SK-MEL-5 (cell line): Measurements from ENCODE around the gene PTPRCAP. TPM values are rescaled to one million over a fixed set of nuclear protein-coding genes. Genes with fewer than 3 reads are reported as not detected.
A peak's percentile ranks its signal among the peaks of the same experiment; 100 is the strongest.
"Not testable (repeated sequence)": the region's sequence is repeated elsewhere in the genome, so short reads cannot be mapped to it uniquely, and the experiment has no call there.

Source experiments
- DNase-seq: peaks from one replicate; pipeline ENCODE4 v3.0.0-alpha.2; 2016; ENCODE audit warnings: low read depth, low spot score
- in situ Hi-C: cut with HindIII; loops from 2 replicates; pipeline ENCODE4 v1.10.0; 2016; ENCODE audit warnings: low sequenced_read_pairs, high pct_unique_total_duplicates, low pct_unique_long_range_greater_than_20kb
- total RNA-seq: library from RNA; depleted of rRNA; stranded (reverse); fragments of >200 nt; shearing (Covaris generic); gene quantifications from 2 replicates; pipeline ENCODE4 v1.2.3, GENCODE V29; 2014

The PTPRCAP gene
- total RNA-seq, 1 experiment from 2014 or later, result 0.79 TPM

DNA sequence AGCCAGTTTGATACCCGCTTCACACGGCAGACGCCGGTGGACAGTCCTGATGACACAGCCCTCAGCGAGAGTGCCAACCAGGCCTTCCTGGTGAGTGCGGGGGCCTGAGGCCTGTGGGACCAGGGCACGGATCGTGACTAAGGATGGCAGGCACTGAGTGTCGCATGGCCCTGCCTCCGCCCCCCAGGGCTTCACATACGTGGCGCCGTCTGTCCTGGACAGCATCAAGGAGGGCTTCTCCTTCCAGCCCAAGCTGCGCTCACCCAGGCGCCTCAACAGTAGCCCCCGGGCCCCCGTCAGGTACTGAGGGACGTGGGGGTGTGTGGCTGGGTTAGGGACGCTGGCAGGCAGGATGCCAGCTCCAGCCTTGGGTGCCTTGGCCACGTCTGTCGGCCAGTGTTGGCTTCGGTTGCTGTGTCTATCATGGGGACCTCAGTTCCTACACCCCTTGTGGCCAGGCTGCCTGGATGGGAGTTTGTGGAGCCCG lies 3.0 kb downstream of the PTPRCAP start:
- DNase-seq, result no peak
- in situ Hi-C loops, result no loop called here

DNA sequence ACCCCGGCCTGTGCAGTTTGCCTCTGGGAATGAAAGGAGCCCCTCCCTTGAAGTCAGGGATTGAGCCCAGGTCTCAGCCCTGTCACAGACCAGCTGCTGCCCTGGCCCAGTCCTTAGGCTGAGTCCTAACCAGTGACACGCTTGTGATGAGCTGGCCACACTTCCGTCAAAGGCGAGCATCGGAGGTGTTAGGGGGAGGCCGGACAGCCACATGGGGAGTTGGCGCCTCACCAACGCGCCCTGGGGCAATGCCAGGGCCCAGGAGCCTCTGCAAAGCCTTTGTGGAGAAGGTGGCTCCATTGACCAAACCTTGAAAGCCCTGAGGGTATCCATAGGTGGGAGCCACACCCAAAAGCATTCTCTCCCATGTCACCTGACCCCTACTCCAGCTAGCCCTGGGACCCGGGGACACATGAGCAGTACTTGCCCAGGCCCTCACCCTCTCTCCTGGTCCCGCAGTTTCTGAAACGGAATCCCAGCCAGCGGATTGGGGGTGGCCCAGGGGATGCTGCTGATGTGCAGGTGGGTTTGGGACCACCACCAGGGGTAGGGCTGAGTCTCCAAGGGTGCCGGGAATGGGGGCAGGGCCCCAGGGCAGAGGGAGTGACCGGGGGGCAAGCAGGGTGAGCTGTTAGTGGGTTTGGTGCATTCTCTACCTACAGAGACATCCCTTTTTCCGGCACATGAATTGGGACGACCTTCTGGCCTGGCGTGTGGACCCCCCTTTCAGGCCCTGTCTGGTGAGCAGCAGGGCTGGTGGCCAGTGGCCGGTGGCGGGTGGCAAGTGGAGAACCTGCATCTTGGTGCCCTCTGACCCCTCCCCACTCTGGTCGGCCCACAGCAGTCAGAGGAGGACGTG lies 3.7 kb downstream of the PTPRCAP start:
- DNase-seq, result no peak

DNA sequence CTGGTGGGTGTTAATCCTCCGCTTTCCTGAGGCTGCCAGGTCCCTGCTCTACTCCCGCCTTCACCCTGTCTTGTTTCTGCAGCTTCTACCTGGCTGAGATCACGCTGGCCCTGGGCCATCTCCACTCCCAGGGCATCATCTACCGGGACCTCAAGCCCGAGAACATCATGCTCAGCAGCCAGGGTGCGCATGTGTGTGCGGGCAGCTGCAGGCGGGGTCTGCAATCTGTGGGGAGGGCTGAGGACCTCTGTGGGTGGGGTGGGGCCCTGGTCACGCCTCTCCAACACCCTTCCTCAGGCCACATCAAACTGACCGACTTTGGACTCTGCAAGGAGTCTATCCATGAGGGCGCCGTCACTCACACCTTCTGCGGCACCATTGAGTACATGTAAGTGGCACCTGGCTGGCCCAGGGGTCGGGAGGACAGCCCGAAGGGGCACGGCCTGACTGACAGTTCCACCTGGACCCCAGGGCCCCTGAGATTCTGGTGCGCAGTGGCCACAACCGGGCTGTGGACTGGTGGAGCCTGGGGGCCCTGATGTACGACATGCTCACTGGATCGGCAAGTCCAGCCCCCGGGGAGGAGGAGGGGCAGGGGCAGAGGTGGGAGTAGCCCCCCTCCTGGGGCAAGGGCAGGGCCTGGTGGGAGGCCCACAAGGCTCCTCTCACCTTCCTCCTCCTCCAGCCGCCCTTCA lies 4.7 kb downstream of the PTPRCAP start:
- DNase-seq, result no peak
- in situ Hi-C loops, result no loop called here

More for the DNA sequence above, 3.7 kb downstream of the PTPRCAP start:
- in situ Hi-C loops, result no loop called here

DNA sequence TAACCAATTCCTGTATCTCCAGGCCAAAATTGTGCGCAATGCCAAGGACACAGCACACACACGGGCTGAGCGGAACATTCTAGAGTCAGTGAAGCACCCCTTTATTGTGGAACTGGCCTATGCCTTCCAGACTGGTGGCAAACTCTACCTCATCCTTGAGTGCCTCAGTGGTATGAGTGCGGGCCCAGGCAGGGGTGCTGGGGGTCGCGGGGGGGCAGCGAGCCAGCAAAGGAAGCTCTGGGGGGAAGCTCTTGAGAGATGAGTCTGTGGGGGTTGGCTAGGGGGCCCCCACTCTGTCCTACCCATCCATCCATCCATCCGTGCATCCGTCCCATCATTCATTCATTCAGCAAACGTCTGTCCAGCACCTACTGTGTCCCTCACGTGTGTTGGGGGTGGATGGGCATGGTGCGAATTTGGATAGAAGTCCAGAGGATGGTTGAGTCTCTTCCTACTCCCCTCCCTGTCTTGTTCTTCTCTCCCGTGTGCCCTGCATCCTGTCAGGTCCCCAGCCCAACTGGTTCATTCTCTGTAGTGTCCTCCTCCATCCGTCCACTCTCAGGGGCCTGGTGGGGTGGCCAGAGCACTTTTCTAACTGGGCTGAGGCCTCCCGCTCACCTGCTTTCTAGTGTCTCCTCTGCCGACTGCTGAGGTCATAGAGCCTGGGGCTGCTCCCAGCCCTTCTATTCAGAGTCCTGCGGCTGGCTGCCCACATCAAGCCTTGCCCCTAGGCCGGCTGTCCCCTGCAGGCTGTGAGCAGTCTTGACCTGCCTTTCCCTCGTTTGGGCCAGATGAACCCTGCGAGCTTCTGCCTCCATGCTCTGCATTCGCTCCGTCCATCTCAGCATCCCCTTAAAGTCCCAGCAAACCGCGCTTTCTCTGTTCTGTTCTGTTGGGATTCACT lies 5.9 kb downstream of the PTPRCAP start:
- DNase-seq, result no peak
- in situ Hi-C loops, result no loop called here

DNA sequence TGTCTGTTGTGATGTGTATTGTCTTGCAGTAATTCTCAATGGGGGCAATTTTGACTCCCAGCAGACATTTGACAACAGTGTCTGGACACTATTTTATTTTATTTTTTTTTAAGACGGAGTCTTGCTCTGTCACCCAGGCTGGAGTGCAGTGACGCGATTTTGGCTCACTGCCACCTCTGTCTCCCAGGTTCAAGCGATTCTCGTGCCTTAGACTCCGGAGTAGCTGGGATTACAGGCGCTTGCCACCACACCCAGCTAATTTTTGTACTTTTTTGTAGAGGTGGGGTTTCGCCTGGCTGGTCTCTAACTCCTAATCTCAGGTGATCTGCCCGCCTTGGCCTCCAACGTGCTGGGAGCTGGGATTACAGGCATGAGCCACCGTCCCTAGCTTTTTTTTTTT lies 7.8 kb downstream of the PTPRCAP start:
- DNase-seq, result no peak
- in situ Hi-C loops, result no loop called here

DNA sequence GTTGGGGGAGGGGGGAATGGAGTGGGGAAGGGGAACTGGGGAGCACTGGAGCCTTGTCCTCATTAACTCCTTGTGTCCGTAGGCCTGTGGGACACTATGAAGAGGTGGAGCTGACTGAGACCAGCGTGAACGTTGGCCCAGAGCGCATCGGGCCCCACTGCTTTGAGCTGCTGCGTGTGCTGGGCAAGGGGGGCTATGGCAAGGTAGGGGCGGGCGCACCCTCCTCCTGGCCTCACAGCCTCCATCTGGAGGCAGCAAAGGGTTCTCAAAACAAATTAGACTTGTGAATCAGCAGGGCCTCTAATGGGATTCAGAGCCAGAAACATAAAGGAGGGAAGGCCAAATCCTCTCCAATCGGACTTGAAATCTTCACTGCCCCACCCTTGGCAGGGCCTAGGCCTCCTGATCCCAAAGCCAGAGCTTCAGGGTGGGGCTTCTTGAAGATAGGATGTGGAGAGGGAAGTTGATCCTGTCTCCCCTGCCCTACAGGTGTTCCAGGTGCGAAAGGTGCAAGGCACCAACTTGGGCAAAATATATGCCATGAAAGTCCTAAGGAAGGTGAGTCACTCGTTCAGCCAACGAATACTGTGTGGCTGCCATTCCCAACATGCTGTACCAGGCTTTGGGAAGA lies 8.3 kb downstream of the PTPRCAP start:
- in situ Hi-C loops, result no loop called here
- DNase-seq, result no peak

DNA sequence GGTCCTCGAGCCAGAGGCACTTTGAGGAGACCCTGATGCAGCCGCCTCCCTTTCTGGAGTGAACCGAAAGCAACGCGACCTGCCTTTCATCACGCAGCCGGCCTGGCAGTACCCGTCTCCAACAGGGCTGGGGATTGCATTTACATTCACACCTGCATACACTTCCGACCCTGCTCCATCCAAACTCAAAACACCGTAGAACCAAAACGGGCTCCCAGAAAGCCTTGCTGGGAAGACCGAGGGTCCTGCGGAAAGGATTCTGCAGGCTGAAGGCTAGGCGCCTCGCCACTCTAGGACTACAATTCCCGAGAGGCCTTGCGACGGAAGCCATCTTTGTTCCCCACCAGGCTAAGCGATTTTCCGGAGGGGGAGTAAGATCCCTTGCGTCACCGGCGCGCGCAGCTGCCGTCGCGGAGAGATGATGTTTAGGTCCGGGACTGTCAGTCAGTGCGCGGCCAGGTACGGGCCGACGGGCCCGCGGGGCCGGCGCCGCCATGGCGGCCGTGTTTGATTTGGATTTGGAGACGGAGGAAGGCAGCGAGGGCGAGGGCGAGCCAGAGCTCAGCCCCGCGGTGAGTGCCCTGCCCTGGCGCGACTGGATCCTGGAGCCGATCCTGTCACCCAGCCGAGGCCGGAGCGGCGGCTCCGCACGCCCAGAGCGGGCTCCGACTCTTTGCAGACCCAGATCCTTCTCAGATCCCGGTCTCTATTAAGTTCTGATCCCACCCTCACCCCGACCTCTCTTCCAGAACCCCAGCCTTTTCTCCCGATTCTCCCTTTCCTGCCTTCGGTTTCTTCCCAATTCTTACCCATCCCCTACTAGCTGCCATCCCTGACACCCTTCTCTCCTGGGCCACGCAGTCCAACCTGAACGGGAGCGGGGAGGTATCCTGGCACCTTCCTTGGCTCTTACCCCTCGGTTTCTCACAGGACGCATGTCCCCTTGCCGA lies 9.2 kb downstream of the PTPRCAP start, which contains the start of gene RPS6KB2:
RPS6KB2 (plus strand) TSS at position 443 of the 950 bp plus-strand sequence; CDS start at position 495, 52 bp downstream.
- in situ Hi-C loops, result no loop called here

DNA sequence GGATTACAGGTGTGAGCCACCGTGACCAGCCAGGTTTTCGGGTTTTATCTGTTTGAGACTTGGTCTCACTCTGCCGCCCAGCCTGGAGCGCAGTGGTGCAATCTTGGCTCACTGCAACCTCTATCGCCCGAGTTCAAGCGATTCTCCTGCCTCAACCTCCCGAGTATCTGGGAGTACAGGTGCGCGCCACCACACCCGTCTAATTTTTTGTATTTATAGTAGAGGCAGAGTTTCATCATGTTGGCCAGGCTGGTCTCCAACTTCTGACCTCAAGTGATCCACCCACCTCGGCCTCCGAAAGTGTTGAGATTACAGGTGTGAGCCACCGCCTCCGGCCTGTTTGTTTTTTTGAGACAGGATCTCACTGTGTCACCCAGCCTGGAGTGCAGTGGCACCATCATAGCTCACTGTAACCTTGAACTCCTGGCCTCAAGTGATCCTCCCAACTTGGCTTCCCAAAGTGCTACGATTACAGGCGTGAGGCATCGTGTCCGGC lies 10.1 kb downstream of the PTPRCAP start:
- in situ Hi-C loops, DNase-seq: not testable (repeated sequence)

More for the DNA sequence above, 9.2 kb downstream of the PTPRCAP start, which contains the start of gene RPS6KB2:
- DNase-seq, result peak; percentile 94

DNA sequence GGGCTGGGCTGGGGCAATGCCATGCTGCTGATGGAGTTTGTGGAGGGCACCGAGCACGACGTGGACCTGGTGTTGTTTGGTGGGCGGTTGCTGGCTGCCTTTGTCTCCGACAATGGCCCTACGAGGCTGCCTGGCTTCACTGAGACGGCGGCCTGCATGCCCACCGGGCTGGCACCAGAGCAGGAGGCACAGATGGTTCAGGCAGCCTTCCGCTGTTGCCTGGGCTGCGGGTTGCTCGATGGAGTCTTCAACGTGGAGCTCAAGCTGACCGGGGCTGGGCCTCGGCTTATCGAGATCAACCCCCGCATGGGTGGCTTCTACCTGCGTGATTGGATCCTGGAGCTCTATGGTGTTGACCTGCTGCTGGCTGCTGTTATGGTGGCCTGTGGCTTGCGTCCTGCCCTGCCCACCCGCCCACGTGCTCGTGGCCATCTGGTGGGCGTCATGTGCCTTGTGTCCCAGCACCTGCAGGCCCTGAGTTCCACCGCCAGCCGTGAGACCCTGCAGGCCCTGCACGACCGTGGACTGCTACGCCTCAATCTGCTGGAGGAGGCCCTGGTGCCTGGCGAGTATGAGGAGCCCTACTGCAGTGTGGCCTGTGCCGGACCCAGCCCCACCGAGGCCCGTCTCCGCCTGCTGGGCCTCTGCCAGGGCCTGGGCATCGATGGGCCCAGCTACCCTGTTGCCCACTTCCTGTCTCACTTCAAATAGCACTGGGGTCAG lies 13.4 kb downstream of the PTPRCAP start:
- in situ Hi-C loops, result no loop called here

DNA sequence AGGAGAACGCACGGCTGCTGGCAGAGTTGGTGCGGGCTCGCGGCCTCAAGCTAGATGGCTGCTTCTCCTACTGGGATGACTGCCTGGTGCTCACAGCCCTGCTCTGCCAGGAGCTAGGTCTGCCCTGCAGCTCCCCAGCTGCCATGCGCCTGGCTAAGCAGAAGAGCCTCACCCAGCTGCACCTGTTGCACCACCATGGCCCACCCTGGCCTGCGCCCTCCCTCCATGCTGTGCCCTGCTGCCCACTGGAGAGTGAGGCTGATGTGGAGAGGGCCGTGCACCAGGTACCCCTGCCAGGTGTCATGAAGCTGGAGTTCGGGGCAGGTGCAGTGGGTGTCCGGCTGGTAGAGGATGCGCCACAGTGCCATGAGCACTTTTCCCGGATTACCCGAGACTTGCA lies 14.0 kb downstream of the PTPRCAP start:
- no peak for DNase-seq

More for the DNA sequence above, 13.4 kb downstream of the PTPRCAP start:
- no peak for DNase-seq

DNA sequence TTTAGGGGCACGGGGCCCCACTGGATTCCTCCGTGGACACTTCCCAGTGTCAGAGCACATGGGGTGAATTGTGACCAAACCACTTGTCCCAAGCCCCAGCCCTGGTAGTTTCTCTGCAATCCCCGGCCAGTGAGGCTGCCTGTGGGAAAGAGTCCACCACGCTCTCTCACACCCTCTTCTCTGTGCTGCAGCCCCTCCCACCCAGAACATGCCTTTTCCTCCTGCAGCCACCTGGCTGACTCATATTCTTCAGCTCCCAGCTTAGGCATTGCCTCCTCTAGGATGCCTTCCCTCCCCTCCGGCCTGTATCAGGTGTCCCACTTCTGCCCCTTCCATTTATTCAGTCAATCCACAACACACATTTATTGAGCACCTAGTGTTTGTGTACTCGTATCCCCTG lies 14.6 kb downstream of the PTPRCAP start:
- in situ Hi-C loops, result no loop called here
- no peak for DNase-seq

More for the DNA sequence above, 14.0 kb downstream of the PTPRCAP start:
- in situ Hi-C loops, result no loop called here

DNA sequence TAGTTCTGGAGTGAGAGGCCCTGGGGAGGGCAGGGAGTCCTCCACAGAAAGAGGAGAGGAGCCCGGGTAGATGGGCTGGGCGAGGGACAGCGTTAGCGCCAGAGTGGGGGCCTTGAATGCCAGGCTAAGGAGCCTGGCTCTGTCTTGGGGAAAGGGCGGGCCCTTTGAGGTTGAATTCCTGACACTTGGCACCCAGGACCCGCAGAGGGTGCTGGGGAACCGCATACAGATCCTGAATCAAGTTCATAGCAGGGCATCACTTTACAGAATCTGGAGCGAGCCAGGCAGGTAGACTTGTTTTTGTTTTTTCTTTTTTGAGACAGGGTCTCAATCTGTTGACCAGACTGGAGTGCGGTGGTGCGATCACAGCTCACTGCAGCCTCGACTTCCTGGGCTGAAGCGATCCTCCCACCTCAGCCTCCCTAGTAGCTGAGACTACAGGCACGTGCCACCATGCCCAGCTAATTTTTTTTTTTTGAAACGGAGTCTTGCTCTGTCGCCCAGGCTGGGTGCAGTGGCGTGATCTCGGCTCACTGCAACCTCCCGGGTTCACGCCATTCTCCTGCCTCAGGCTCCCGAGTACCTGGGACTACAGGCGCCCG lies 16.0 kb downstream of the PTPRCAP start:
- in situ Hi-C loops, result no loop called here
- no peak for DNase-seq

DNA sequence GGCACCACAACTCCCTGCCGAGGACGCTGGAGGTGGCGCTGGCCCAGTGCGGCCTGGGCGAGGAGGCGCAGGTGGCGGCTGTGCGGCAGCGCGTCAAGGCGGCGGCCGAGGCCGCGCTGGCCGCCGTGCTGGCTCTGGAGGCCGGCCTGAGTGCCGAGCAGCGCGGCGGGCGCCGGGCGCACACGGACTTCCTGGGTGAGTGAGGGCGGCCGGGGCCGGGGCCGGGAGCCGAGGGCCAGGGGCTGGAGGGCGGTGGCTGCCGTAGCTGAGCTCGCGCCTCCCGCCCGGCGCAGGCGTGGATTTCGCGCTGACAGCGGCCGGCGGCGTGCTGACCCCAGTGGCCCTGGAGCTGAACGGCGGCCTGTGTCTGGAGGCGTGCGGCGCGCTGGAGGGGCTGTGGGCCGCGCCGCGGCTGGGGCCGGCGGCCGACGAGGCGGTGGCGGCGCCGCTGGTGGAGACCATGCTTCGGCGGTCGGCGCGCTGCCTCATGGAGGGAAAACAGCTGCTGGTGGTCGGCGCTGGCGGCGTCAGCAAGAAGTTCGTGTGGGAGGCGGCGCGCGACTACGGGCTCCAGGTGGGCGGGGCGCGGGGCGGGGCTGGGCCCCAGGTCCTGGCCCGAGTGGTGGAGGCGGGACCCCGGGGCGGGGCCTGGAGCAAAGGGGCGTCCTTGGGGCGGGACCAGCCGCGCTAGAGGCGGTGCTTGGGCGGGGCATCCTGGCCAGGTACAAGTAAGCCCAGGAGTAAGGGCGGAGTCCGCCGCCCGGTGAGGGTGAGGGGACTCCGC lies 16.6 kb downstream of the PTPRCAP start:
- peak; percentile 88 for DNase-seq
- in situ Hi-C loops, result no loop called here

DNA sequence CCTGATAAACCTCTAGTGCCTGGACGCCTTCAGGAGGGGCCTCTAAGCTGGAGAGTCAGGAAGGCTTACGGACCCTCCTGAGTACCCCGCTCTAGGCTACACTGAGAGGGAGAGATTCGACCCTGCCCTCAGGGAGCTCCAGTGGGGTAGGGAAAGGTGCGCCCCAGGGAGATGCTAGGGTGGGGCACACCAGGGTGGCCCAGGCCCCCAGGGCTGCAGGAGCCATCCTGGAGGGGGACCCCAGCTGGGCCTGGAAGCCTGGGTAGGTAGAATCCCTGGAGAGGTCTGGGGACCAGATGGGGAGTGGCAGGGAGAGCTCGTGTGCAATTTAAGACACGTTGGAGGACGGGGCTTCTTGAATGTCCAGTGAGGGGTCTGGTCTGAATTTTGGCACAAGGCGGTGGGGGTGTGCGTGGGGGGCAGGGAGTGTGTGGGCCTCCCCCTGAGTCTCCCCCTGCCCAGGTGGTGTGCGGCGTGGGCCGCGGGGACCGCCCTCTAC lies 17.3 kb downstream of the PTPRCAP start:
- in situ Hi-C loops, result no loop called here
- no peak for DNase-seq
